ENCODE measurements around the gene SHLD2.
A peak's percentile ranks its signal among the peaks of the same experiment; 100 is the strongest.
"Not testable (repeated sequence)": the region's sequence is repeated elsewhere in the genome, so short reads cannot be mapped to it uniquely, and the experiment has no call there.

The SHLD2 gene, protein sequence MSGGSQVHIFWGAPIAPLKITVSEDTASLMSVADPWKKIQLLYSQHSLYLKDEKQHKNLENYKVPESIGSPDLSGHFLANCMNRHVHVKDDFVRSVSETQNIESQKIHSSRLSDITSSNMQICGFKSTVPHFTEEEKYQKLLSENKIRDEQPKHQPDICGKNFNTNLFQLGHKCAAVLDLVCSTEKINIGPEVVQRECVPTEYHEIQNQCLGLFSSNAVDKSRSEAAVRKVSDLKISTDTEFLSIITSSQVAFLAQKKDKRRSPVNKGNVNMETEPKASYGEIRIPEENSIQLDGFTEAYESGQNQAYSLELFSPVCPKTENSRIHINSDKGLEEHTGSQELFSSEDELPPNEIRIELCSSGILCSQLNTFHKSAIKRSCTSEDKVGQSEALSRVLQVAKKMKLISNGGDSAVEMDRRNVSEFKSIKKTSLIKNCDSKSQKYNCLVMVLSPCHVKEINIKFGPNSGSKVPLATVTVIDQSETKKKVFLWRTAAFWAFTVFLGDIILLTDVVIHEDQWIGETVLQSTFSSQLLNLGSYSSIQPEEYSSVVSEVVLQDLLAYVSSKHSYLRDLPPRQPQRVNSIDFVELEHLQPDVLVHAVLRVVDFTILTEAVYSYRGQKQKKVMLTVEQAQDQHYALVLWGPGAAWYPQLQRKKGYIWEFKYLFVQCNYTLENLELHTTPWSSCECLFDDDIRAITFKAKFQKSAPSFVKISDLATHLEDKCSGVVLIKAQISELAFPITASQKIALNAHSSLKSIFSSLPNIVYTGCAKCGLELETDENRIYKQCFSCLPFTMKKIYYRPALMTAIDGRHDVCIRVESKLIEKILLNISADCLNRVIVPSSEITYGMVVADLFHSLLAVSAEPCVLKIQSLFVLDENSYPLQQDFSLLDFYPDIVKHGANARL

DNA sequence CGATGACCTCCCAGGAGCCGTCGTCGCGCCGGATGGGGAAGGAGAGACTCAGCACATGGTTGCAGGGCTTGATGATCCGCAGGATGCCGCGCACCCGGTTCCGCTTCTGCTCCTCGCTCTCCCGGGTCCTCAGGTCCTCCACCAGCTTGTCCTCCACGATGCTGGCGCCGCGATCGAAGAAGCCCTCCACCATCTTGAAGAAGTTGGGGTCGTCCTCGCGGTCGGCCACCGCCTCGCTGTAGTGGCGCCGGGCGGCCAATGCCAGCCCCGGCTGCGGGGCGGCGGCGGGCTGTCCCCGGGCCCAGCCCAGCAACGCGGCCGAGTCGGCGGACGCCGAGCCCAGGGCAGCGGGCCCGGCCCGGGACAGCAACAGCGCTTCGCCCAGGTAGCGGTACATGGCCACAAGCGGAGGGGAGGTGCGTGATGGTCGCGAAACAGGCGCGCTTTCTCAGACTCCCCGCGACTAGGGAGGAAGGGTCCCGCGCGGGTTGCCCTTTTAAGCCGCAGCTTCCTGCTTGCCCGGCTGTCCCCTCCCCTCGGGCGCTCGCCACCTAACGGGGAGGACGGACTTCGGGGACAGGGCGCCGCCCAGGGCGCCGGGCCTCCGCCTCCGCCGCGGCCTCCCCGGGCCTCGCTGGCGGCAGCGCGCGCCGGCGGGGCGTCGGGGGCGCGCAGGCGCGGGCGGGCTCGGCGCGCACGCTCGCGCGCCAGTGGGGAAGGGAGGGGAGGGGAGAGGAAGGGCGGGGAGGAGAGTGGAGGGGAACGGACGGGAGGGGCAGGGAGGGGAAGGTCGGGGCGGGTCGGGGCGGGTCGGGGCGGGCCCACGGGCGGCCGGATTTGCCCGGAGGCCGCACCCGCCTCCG is at the start of gene SHLD2, which contains the start of gene GLUD1:
SHLD2 (plus strand) TSS at position 834 of the 863 bp plus-strand sequence. CDS start 56,149 bp downstream, outside the sequence.
GLUD1 (minus strand) TSS at position 471 of the 863 bp plus-strand sequence; CDS start at position 397, 74 bp downstream.
- ATAC-seq (peak; percentile 82), DNase-seq (peak; percentile 91)

DNA sequence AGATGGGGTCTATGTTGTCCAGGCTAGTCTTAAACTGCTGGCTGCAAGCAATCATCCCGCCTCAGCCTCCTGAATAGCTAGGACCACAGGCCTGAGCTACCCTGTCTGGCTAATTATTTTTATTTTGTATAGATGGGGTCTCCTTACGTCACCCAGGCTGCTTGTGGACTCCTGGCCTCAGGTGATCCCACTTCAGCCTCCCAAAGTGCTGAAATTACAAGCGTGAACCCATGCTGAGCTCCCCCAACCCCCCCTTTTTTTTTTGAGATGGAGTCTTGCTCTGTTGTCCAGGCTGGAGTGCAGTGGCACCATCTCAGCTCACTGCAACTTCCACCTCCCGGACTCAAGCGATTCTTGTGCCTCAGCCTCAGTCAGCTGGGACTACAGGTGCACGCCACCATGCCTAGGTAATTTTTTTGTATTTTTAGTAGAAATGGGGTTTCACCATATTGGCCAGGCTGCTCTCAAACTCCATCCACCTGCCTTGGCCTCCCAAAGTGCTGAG is 49.5 kb upstream of the SHLD2 start:
- no peak for ATAC-seq
- no peak for DNase-seq

- DNase-seq (no peak), ATAC-seq (no peak)
Measured at GRCh38 chr10:87053111-87053510, 41.9 kb upstream of the SHLD2 start.

DNA sequence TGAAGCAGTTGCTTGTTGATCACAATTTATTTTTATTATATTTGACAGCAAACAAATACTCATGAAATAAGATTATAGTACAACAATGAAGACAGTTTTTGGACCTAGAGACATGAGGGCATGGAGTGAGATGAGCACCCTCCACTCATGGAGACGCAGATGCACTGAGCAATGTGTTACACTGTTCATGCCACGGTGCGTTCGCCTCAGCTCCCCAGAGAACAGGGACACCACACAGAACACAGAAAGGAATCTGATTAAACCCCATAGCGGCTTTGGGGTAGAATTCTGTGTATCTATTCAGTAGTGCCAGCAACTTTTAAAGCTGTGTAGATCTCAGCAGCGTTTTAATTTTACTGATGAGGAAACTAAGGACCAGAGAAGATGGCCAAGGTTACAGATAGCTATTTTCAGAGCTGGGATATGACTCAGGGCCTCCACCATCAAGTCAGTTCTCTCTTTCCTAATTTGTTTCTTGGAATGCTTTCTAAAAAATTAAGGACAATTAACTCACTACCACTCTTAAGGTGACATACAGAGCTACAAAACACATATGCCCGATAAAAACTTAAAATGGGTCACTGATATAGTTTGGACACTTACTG is 41.3 kb upstream of the SHLD2 start:
- ATAC-seq (no peak), DNase-seq (no peak)

DNA sequence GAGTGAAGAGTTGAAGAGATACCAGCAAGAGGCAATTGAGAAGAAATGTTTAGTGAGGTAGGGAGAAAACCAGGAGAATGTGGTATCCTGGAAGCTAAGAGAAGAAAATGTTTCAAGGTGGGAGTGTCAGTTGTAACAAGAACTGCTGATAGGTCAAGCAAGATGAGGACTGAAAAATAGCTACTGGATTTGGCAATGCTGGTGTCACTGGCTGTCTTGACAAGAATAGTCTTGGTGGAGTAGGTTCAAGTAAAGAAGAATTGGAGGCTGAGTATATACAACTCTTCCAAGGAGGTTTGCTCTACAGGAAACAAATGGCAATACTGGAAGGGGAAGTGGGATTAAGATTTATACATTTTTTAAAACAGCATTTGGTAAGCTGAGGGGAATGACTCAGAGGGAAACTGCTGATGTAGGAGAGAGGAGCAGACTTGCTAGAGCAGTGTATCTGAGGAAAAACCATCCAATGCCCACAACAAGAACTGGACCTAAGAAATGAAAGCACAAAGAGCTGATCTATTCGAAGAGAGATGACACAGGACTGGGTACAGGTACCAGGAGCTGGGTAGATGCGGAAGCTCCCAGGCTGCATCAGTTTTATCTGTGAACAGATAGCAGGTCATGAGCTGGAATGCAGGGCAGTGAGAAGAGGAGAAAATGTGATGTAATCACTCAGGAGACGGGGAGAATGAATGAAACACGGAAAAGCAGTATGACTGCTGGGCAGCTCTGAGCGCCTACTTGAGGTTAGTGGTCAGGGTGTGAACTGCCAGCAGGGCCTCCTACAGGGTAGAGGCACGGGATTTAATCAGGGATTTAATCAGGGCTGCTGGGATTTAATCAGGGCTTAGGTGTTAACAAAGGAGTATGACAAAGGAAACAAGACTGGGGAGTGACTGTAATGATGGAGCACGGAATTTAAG is 40.4 kb upstream of the SHLD2 start:
- ATAC-seq (peak; percentile 69), DNase-seq (peak; percentile 8)

DNA sequence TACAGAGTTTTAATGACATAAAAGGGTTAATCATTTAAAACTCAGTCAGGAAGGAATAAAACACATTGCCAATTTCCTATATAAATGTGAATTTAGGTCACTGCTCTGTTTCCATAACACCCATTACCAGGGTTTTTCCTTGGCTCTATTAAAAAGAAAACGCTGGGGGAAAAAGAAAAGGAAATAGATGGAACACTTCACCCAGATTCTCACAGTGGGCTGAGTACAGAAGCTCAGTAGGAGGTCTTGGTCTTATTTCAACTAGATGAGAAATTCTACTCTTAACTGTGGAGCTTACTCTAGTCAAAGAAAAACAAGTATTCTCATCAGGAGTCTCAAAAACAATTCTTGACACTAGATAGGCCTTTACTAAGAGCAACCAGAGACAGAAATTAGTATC is 36.8 kb upstream of the SHLD2 start:
- DNase-seq (no peak), ATAC-seq (no peak)

DNA sequence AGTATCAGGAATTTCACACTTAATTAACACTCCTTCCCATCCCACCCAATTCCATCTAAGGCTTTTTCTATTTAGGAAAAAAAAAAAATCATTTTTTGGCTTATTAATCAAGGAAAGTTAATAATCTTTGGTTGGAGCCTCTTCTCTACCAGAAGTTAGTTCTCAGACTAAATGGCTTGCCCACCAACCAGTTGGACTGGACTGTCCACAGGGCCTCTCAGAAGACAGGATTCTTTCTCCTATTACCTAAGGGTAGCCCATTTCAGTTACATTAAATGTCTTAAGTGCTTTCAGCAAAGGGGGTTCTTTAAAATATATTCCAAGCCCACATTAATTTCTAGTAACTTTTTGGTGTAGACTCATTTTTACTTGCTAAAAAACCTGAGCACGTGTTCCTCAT is 35.6 kb upstream of the SHLD2 start:
- no peak for DNase-seq

GRCh38 chr10:87060280-87060928 is 34.6 kb upstream of the SHLD2 start:
- ATAC-seq = no peak
- no peak for DNase-seq

More for the DNA sequence above, 35.6 kb upstream of the SHLD2 start:
- ATAC-seq = no peak

GRCh38 chr10:87064651-87065050 is 30.4 kb upstream of the SHLD2 start:
- DNase-seq (no peak), ATAC-seq (no peak)

DNA sequence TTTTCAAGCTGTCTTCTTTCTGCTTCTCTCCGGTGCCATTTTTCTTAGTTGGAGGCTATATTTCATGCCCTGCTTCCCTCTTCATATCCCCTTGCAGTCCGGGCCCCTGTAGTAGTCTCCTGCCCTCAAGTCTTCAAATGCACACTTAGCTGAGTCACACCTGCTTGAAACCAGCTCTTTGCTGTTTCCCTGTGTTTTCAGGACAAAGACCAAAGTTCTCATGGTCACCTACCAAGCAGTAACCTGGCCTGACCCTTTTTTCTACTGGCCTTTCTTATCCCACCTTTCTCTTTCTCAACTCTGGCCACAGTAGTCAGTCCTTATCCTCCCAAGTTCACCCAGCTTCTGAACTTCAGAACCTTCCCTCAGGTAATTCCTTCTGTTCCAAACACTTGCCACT is 28.8 kb upstream of the SHLD2 start:
- ATAC-seq (no peak), DNase-seq (no peak)

DNA sequence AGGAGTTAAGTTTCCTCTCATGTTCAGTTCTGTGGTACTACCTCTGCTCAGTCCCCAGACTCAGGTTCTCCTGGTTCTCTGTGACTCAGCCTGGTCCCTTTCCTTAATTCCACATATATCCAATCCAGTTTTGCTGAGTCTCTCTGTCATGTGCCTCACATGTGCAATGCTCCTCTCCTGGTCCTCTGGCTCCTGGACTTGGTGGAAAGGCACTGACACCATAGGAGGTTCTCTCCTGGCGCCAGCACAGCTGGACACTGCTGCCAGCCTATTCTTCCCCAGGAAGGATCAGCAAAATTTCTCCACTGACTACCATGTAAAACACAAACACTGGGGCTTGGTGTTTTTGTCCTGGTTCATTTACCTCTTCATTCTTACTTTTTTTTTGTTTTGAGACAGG is 28.1 kb upstream of the SHLD2 start:
- DNase-seq = no peak
- no peak for ATAC-seq

GRCh38 chr10:87068281-87068680 is 26.7 kb upstream of the SHLD2 start:
- DNase-seq (no peak), ATAC-seq (no peak)

- no peak for ATAC-seq
- no peak for DNase-seq
Measured at GRCh38 chr10:87072449-87072848, 22.6 kb upstream of the SHLD2 start.

DNA sequence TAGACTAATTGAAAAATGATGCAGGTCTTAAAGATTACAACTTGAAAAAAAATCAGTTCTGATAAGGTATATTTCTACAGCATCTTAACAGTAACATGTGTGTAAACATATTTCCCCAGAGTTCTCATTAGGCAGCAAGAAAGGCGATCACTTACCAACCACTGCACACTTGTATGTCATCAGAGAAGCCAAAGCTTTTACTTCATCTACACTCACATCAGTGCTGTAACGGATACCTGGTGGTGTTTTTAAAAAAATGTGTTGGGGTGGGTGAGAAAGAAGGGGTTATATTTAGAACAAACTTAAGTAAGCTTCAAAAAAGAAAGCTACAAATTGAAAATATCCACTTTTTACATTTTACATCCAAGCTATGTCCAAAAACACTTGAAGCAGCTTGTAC is 18.6 kb upstream of the SHLD2 start:
- not testable (repeated sequence) for DNase-seq, ATAC-seq

- no peak for ATAC-seq
- no peak for DNase-seq
Measured at GRCh38 chr10:87079106-87079836, 15.7 kb upstream of the SHLD2 start.

DNA sequence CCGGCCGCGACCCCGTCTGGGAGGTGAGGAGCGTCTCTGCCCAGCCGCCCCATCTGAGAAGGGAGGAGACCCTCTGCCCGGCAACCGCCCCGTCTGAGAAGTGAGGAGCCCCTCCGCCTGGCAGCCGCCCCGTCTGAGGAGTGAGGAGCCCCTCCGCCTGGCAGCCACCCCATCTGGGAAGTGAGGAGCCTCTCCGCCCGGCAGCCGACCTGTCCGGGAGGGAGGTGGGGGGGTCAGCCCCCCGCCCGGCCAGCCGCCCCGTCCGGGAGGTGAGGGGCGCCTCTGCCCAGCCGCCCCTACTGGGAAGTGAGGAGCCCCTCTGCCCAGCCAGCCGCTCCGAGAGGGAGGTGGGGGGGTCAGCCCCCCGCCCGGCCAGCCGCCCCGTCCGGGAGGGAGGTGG is 14.4 kb upstream of the SHLD2 start:
- ATAC-seq, DNase-seq: not testable (repeated sequence)

- DNase-seq = not testable (repeated sequence)
Measured at GRCh38 chr10:87081574-87081973, 13.4 kb upstream of the SHLD2 start.

GRCh38 chr10:87082219-87082618 is 12.8 kb upstream of the SHLD2 start:
- DNase-seq, ATAC-seq: not testable (repeated sequence)

More at GRCh38 chr10:87081574-87081973, 13.4 kb upstream of the SHLD2 start:
- ATAC-seq = not testable (repeated sequence)

Measured in stimulated activated naive CD8-positive, alpha-beta T cell treated with anti-CD3 and anti-CD28 coated beads, Interleukin-15, Interleukin-2, amounts not matched to agents 100 U/mL and 50 U/mL, for 24 hours (primary cell).